WTC11 (cell line): Measurements from ENCODE around the gene AKAP10. TPM values are rescaled to one million over a fixed set of nuclear protein-coding genes. Genes with fewer than 3 reads are reported as not detected.
A peak's percentile ranks its signal among the peaks of the same experiment; 100 is the strongest.

ENCODE experiments used
- CREB1 ChIP-seq: sonication (generic); formaldehyde crosslinking; IDR thresholded peaks from 2 replicates; pipeline ENCODE4 v1.8.0; 2023; ENCODE audit warnings: mild to moderate bottlenecking, missing genetic modification reagents
- ESRRA ChIP-seq: sonication (generic); formaldehyde crosslinking; IDR thresholded peaks from 2 replicates; pipeline ENCODE4 v1.8.1; 2022; ENCODE audit warnings: mild to moderate bottlenecking, missing genetic modification reagents, borderline replicate concordance
- FOXK1 ChIP-seq: sonication (generic); formaldehyde crosslinking; IDR thresholded peaks from 2 replicates; pipeline ENCODE4 v1.8.0; 2022; ENCODE audit warnings: mild to moderate bottlenecking, moderate library complexity, missing genetic modification reagents
- GRHL2 ChIP-seq: fragments of 250-450 bp; sonication (Bioruptor Pico); IDR thresholded peaks from 2 replicates; pipeline ENCODE4 v1.8.0; 2022; ENCODE audit warnings: mild to moderate bottlenecking, moderate library complexity; ENCODE audit not compliant: insufficient replicate concordance, severe bottlenecking
- IRF1 ChIP-seq: sonication (generic); formaldehyde crosslinking; IDR thresholded peaks from 2 replicates; pipeline ENCODE4 v1.8.0; 2023; ENCODE audit warnings: missing genetic modification reagents
- KAT7 ChIP-seq: sonication (generic); formaldehyde crosslinking; IDR thresholded peaks from 2 replicates; pipeline ENCODE4 v1.8.1; 2023; ENCODE audit warnings: missing genetic modification reagents, mild to moderate bottlenecking, borderline replicate concordance
- MYBL2 ChIP-seq: sonication (generic); formaldehyde crosslinking; IDR thresholded peaks from 2 replicates; pipeline ENCODE4 v1.8.1; 2023; ENCODE audit warnings: mild to moderate bottlenecking, moderate library complexity, missing genetic modification reagents
- NFATC4 ChIP-seq: fragments of 250-450 bp; sonication (Bioruptor Pico); IDR thresholded peaks from 2 replicates; pipeline ENCODE4 v1.9.0; 2021; ENCODE audit warnings: mild to moderate bottlenecking
- NFE2L1 ChIP-seq: sonication (generic); formaldehyde crosslinking; IDR thresholded peaks from 2 replicates; pipeline ENCODE4 v1.8.1; 2023; ENCODE audit warnings: missing genetic modification reagents
- RELA ChIP-seq: sonication (generic); formaldehyde crosslinking; IDR thresholded peaks from 2 replicates; pipeline ENCODE4 v1.8.1; 2022; ENCODE audit warnings: missing genetic modification reagents, mild to moderate bottlenecking, borderline replicate concordance
- TCF7 ChIP-seq: sonication (generic); formaldehyde crosslinking; IDR thresholded peaks from 2 replicates; pipeline ENCODE4 v1.8.0; 2022; ENCODE audit warnings: mild to moderate bottlenecking, low read depth, missing genetic modification reagents, moderate library complexity
- TEAD4 ChIP-seq: sonication (generic); formaldehyde crosslinking; IDR thresholded peaks from 2 replicates; pipeline ENCODE4 v1.8.0; 2022; ENCODE audit warnings: mild to moderate bottlenecking, missing genetic modification reagents
- USF2 ChIP-seq: sonication (generic); formaldehyde crosslinking; IDR thresholded peaks from 2 replicates; pipeline ENCODE4 v1.8.1; 2023; ENCODE audit warnings: mild to moderate bottlenecking, missing genetic modification reagents, moderate library complexity
- ZNF138 ChIP-seq: sonication (generic); formaldehyde crosslinking; conservative IDR thresholded peaks from 2 replicates; pipeline ENCODE4 v1.8.1; 2022; ENCODE audit warnings: mild to moderate bottlenecking, moderate library complexity, missing genetic modification reagents
- ZNF219 ChIP-seq: sonication (generic); formaldehyde crosslinking; IDR thresholded peaks from 2 replicates; pipeline ENCODE4 v1.8.0; 2023; ENCODE audit warnings: missing genetic modification reagents, mild to moderate bottlenecking, borderline replicate concordance
- ZNF232 ChIP-seq: sonication (generic); formaldehyde crosslinking; IDR thresholded peaks from 2 replicates; pipeline ENCODE4 v1.8.0; 2022; ENCODE audit warnings: mild to moderate bottlenecking, missing genetic modification reagents
- ZNF317 ChIP-seq: sonication (generic); formaldehyde crosslinking; IDR thresholded peaks from 2 replicates; pipeline ENCODE4 v1.8.1; 2023; ENCODE audit warnings: low read depth, mild to moderate bottlenecking, moderate library complexity, missing genetic modification reagents, borderline replicate concordance
- total RNA-seq: library from RNA; stranded (reverse); gene quantifications from 3 replicates; pipeline ENCODE4 v1.2.3, GENCODE V29; 2021
- TF ChIP-seq, protein P1 (sequence below): sonication (generic); formaldehyde crosslinking; IDR thresholded peaks from 2 replicates; pipeline ENCODE4 v1.8.0; 2023; ENCODE audit warnings: missing genetic modification reagents, mild to moderate bottlenecking, borderline replicate concordance
- TF ChIP-seq, protein P2 (sequence below): fragments of 250-450 bp; sonication (Bioruptor Pico); IDR thresholded peaks from 2 replicates; pipeline ENCODE4 v1.9.0; 2021; ENCODE audit warnings: mild to moderate bottlenecking
- TF ChIP-seq, protein P3 (sequence below): fragments of 250-450 bp; sonication (Bioruptor Pico); IDR thresholded peaks from 2 replicates; pipeline ENCODE4 v1.9.0; 2021; ENCODE audit warnings: moderate library complexity, mild to moderate bottlenecking, inconsistent platforms, borderline replicate concordance
- TF ChIP-seq, protein P4 (sequence below): sonication (generic); formaldehyde crosslinking; IDR thresholded peaks from 2 replicates; pipeline ENCODE4 v1.8.1; 2022; ENCODE audit warnings: low read depth, missing genetic modification reagents, borderline replicate concordance
- TF ChIP-seq, protein P5 (sequence below): sonication (generic); formaldehyde crosslinking; conservative IDR thresholded peaks from 2 replicates; pipeline ENCODE4 v1.8.1; 2022; ENCODE audit warnings: mild to moderate bottlenecking, missing genetic modification reagents
- TF ChIP-seq, protein P6 (sequence below): sonication (generic); formaldehyde crosslinking; IDR thresholded peaks from 2 replicates; pipeline ENCODE4 v1.8.1; 2023; ENCODE audit warnings: mild to moderate bottlenecking, moderate library complexity, missing genetic modification reagents
- TF ChIP-seq, protein P7 (sequence below): sonication (generic); formaldehyde crosslinking; IDR thresholded peaks from 2 replicates; pipeline ENCODE4 v1.8.1; 2022; ENCODE audit warnings: mild to moderate bottlenecking, moderate library complexity, missing genetic modification reagents
- TF ChIP-seq, protein P8 (sequence below): sonication (generic); formaldehyde crosslinking; IDR thresholded peaks from 2 replicates; pipeline ENCODE4 v1.8.1; 2023; ENCODE audit warnings: mild to moderate bottlenecking, missing genetic modification reagents

The AKAP10 gene
- total RNA-seq, 1 experiment from 2014 or later, result 29.9 TPM

DNA sequence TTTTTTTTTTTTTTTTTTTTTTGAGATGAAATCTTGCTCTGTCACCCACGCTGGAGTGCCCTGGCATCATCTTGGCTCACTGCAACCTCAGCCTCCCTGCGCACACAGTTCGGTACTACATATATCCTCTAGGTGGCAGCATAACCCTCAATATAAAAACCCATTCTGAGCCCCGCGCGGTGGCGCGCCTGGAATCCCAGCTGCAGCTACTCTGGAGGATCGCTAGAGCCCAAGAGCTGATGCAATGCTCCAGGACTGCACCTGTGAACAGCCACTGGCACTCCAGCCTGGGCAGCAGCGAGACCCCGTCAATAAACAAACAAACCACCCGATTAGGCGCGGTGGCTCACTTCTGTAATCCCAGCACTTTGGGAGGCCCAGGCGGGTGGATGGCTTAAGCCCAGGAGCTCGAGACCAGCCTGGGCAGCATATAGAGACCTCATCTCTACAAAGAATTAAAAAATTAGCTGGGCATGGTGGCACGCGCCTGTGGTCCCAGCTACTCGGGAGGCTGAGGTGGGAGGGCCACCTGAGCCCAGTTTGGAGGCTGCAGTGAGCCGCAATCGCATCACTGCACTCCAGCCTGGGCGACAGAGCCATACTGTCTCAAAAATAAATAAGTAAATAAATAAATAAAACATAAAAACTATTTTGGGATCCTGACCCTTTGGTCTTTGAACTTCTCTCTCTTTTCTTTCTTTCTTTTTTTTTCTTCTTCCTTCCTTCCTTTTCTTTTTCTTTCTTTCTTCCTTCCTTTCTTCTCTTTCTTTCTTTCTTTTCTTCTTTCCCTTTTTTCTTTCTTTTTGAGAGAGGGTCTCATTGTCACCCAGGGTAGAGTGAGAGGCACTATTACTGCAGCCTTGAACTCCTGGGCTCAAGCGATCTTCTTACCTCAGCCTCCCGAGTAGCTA, 15.4 kb upstream of the AKAP10 start (continued):
- TF ChIP-seq, protein P1, sequence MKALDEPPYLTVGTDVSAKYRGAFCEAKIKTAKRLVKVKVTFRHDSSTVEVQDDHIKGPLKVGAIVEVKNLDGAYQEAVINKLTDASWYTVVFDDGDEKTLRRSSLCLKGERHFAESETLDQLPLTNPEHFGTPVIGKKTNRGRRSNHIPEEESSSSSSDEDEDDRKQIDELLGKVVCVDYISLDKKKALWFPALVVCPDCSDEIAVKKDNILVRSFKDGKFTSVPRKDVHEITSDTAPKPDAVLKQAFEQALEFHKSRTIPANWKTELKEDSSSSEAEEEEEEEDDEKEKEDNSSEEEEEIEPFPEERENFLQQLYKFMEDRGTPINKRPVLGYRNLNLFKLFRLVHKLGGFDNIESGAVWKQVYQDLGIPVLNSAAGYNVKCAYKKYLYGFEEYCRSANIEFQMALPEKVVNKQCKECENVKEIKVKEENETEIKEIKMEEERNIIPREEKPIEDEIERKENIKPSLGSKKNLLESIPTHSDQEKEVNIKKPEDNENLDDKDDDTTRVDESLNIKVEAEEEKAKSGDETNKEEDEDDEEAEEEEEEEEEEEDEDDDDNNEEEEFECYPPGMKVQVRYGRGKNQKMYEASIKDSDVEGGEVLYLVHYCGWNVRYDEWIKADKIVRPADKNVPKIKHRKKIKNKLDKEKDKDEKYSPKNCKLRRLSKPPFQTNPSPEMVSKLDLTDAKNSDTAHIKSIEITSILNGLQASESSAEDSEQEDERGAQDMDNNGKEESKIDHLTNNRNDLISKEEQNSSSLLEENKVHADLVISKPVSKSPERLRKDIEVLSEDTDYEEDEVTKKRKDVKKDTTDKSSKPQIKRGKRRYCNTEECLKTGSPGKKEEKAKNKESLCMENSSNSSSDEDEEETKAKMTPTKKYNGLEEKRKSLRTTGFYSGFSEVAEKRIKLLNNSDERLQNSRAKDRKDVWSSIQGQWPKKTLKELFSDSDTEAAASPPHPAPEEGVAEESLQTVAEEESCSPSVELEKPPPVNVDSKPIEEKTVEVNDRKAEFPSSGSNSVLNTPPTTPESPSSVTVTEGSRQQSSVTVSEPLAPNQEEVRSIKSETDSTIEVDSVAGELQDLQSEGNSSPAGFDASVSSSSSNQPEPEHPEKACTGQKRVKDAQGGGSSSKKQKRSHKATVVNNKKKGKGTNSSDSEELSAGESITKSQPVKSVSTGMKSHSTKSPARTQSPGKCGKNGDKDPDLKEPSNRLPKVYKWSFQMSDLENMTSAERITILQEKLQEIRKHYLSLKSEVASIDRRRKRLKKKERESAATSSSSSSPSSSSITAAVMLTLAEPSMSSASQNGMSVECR (CRISPR knock-in tag), result no peak
- TF ChIP-seq ZNF232 (no peak), GRHL2 (CRISPR knock-in tag) (no peak), NFE2L1 (CRISPR knock-in tag) (no peak), NFATC4 (CRISPR knock-in tag) (no peak), ESRRA (no peak), CREB1 (CRISPR knock-in tag) (no peak), KAT7 (no peak), USF2 (CRISPR knock-in tag) (no peak), ZNF138 (CRISPR knock-in tag) (no peak), IRF1 (CRISPR knock-in tag) (no peak), ZNF219 (CRISPR knock-in tag) (no peak), FOXK1 (CRISPR knock-in tag) (no peak), MYBL2 (CRISPR knock-in tag) (no peak), TEAD4 (CRISPR knock-in tag) (peak; percentile 76), TCF7 (CRISPR knock-in tag) (no peak), RELA (CRISPR knock-in tag) (no peak), ZNF317 (CRISPR knock-in tag) (no peak)
- TF ChIP-seq, protein P2, sequence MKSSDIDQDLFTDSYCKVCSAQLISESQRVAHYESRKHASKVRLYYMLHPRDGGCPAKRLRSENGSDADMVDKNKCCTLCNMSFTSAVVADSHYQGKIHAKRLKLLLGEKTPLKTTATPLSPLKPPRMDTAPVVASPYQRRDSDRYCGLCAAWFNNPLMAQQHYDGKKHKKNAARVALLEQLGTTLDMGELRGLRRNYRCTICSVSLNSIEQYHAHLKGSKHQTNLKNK (CRISPR knock-in tag), result no peak
- TF ChIP-seq, protein P3, sequence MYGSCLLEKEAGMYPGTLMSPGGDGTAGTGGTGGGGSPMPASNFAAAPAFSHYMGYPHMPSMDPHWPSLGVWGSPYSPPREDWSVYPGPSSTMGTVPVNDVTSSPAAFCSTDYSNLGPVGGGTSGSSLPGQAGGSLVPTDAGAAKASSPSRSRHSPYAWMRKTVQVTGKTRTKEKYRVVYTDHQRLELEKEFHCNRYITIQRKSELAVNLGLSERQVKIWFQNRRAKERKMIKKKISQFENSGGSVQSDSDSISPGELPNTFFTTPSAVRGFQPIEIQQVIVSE (CRISPR knock-in tag), result no peak
- TF ChIP-seq, protein P4, sequence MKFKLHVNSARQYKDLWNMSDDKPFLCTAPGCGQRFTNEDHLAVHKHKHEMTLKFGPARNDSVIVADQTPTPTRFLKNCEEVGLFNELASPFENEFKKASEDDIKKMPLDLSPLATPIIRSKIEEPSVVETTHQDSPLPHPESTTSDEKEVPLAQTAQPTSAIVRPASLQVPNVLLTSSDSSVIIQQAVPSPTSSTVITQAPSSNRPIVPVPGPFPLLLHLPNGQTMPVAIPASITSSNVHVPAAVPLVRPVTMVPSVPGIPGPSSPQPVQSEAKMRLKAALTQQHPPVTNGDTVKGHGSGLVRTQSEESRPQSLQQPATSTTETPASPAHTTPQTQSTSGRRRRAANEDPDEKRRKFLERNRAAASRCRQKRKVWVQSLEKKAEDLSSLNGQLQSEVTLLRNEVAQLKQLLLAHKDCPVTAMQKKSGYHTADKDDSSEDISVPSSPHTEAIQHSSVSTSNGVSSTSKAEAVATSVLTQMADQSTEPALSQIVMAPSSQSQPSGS (CRISPR knock-in tag), result no peak
- TF ChIP-seq, protein P5, sequence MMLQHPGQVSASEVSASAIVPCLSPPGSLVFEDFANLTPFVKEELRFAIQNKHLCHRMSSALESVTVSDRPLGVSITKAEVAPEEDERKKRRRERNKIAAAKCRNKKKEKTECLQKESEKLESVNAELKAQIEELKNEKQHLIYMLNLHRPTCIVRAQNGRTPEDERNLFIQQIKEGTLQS (CRISPR knock-in tag), result no peak; the same call in 1 of the 2 replicates
- TF ChIP-seq, protein P6, sequence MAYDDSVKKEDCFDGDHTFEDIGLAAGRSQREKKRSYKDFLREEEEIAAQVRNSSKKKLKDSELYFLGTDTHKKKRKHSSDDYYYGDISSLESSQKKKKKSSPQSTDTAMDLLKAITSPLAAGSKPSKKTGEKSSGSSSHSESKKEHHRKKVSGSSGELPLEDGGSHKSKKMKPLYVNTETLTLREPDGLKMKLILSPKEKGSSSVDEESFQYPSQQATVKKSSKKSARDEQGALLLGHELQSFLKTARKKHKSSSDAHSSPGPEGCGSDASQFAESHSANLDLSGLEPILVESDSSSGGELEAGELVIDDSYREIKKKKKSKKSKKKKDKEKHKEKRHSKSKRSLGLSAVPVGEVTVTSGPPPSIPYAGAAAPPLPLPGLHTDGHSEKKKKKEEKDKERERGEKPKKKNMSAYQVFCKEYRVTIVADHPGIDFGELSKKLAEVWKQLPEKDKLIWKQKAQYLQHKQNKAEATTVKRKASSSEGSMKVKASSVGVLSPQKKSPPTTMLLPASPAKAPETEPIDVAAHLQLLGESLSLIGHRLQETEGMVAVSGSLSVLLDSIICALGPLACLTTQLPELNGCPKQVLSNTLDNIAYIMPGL, result no peak
- TF ChIP-seq, protein P7, sequence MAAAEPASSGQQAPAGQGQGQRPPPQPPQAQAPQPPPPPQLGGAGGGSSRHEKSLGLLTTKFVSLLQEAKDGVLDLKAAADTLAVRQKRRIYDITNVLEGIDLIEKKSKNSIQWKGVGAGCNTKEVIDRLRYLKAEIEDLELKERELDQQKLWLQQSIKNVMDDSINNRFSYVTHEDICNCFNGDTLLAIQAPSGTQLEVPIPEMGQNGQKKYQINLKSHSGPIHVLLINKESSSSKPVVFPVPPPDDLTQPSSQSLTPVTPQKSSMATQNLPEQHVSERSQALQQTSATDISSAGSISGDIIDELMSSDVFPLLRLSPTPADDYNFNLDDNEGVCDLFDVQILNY (CRISPR knock-in tag), result no peak
- TF ChIP-seq, protein P8, sequence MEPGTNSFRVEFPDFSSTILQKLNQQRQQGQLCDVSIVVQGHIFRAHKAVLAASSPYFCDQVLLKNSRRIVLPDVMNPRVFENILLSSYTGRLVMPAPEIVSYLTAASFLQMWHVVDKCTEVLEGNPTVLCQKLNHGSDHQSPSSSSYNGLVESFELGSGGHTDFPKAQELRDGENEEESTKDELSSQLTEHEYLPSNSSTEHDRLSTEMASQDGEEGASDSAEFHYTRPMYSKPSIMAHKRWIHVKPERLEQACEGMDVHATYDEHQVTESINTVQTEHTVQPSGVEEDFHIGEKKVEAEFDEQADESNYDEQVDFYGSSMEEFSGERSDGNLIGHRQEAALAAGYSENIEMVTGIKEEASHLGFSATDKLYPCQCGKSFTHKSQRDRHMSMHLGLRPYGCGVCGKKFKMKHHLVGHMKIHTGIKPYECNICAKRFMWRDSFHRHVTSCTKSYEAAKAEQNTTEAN, result no peak
